CD14-positive monocyte (primary cell): ENCODE measurements around the gene CACNA1C. TPM values are rescaled to one million over a fixed set of nuclear protein-coding genes. Genes with fewer than 3 reads are reported as not detected.

Experiments used
- DNase-seq, 3 donors: peaks; one replicate each; pipeline ENCODE4 v3.0.0-alpha.2; 2011 to 2022
- H2AFZ ChIP-seq: 2 replicates; pipeline ENCODE4 v1.6.0; 2012; ENCODE audit warnings: mild to moderate bottlenecking, low read depth, low read length, inconsistent platforms; ENCODE audit not compliant: insufficient read depth, poor library complexity, severe bottlenecking
- H3K27ac ChIP-seq, 2 donors: 1 replicate in 1 of 2; 2 replicates in 1 of 2; pipeline ENCODE4 v1.5.1; 2012 to 2013; ENCODE audit warnings: low read length in 2 of 2, control low read depth in 1 of 2, inconsistent platforms in 1 of 2, low read depth in 1 of 2, mild to moderate bottlenecking in 1 of 2
- H3K27me3 ChIP-seq, 2 donors: one replicate each; pipeline versions ENCODE4 v1.6.0 to v1.6.1; 2011 to 2013; ENCODE audit warnings: low read length in 2 of 2; ENCODE audit not compliant: control insufficient read depth in 2 of 2, insufficient read depth in 2 of 2
- H3K36me3 ChIP-seq, 2 donors: replicated peaks in 1 of 2; 1 replicate in 1 of 2; 2 replicates in 1 of 2; pipeline versions ENCODE4 v1.5.1 to v1.6.1; 2012 to 2013; ENCODE audit warnings: low read length in 2 of 2, control low read depth in 1 of 2, inconsistent platforms in 1 of 2, mild to moderate bottlenecking in 1 of 2; ENCODE audit not compliant: insufficient read depth in 2 of 2, control insufficient read depth in 1 of 2
- H3K4me1 ChIP-seq, 2 donors: 1 replicate in 1 of 2; 2 replicates in 1 of 2; pipeline versions ENCODE4 v1.5.1 to v1.6.1; 2012 to 2013; ENCODE audit warnings: low read length in 2 of 2, control low read depth in 1 of 2, inconsistent platforms in 1 of 2, mild to moderate bottlenecking in 1 of 2, moderate library complexity in 1 of 2; ENCODE audit not compliant: insufficient read depth in 2 of 2, control insufficient read depth in 1 of 2
- H3K4me2 ChIP-seq: replicated peaks from 2 replicates; pipeline ENCODE3; 2012; ENCODE audit warnings: low read length, moderate library complexity, mild to moderate bottlenecking; ENCODE audit not compliant: poor library complexity, severe bottlenecking; ENCODE audit errors: extremely low read depth
- H3K4me3 ChIP-seq, 3 experiments: fragments of 200-600 bp in 1 of 3; sonication (generic) in 1 of 3; replicated peaks in 1 of 3; 1 replicate in 2 of 3; 2 replicates in 1 of 3; pipeline ENCODE4 v1.5.1; 2011 to 2013; ENCODE audit warnings: low read length in 3 of 3, mild to moderate bottlenecking in 3 of 3, control low read depth in 2 of 3, low read depth in 2 of 3, inconsistent platforms in 1 of 3, moderate library complexity in 1 of 3
- H3K79me2 ChIP-seq: 2 replicates; pipeline ENCODE4 v1.6.0; 2012; ENCODE audit warnings: mild to moderate bottlenecking, control low read depth, inconsistent platforms, low read length, moderate library complexity; ENCODE audit not compliant: insufficient read depth
- H3K9ac ChIP-seq: 2 replicates; pipeline ENCODE4 v1.6.0; 2017; ENCODE audit warnings: low read length, mild to moderate bottlenecking; ENCODE audit not compliant: insufficient read depth, poor library complexity, severe bottlenecking
- H3K9me3 ChIP-seq, 2 donors: replicated peaks in 1 of 2; 1 replicate in 1 of 2; 2 replicates in 1 of 2; pipeline versions ENCODE4 v1.5.1 to v1.6.1; 2012 to 2013; ENCODE audit warnings: low read length in 2 of 2, control low read depth in 1 of 2; ENCODE audit not compliant: control insufficient read depth in 1 of 2, insufficient read depth in 1 of 2
- H4K20me1 ChIP-seq: 2 replicates; pipeline ENCODE4 v1.6.0; 2012; ENCODE audit warnings: mild to moderate bottlenecking, low read length, control low read depth, moderate library complexity; ENCODE audit not compliant: insufficient read depth
- H3K27ac Mint-ChIP-seq, 7 donors: one replicate each; pipeline ENCODE4 v1.8.0; 2020; ENCODE audit warnings: mild to moderate bottlenecking in 7 of 7, mixed read lengths in 7 of 7, moderate library complexity in 6 of 7, inconsistent platforms in 2 of 7
- H3K27me3 Mint-ChIP-seq, 3 donors: one replicate each; pipeline ENCODE4 v1.8.0; 2021 to 2022; ENCODE audit warnings: low read depth in 3 of 3, mild to moderate bottlenecking in 3 of 3, mixed read lengths in 3 of 3, moderate library complexity in 3 of 3, inconsistent platforms in 1 of 3
- H3K36me3 Mint-ChIP-seq, 2 donors: one replicate each; pipeline ENCODE4 v1.8.0; 2020; ENCODE audit warnings: mixed read lengths in 2 of 2, inconsistent platforms in 1 of 2, mild to moderate bottlenecking in 1 of 2
- H3K4me1 Mint-ChIP-seq: one replicate; pipeline ENCODE4 v1.8.0; 2020; ENCODE audit warnings: mild to moderate bottlenecking, mixed read lengths
- H3K4me3 Mint-ChIP-seq, 2 donors: one replicate each; pipeline ENCODE4 v1.8.0; 2020; ENCODE audit warnings: mild to moderate bottlenecking in 2 of 2, mixed read lengths in 2 of 2, moderate library complexity in 1 of 2
- H3K9me3 Mint-ChIP-seq, 7 donors: one replicate each; pipeline ENCODE4 v1.8.0; 2020 to 2022; ENCODE audit warnings: mixed read lengths in 7 of 7, mild to moderate bottlenecking in 6 of 7, moderate library complexity in 6 of 7, inconsistent platforms in 2 of 7
- CTCF ChIP-seq: fragments of 200-600 bp; IDR thresholded peaks from one replicate; pipeline ENCODE4 v1.8.0; 2022; ENCODE audit warnings: antibody characterized with exemption, mild to moderate bottlenecking
- WGBS: methylation state at CpG from one replicate; pipeline ENCODE4 v1.1.5; 2013; ENCODE audit warnings: missing lambda C conversion rate; ENCODE audit not compliant: insufficient coverage; 5-methylcytosine and 5-hydroxymethylcytosine counted together
- intact Hi-C, 2 donors: fragments of 100-400 bp; cut with micrococcal nuclease; formaldehyde crosslinking; loops; one replicate each; pipeline versions ENCODE4 v1.15.0 to v1.15.1; 2023
- polyA plus RNA-seq, 3 donors: library from polyadenylated mRNA; depleted of rRNA in 1 of 3; unstranded in 2 of 3; stranded (reverse) in 1 of 3; fragments of 300-500 nt in 2 of 3; fragments of >200 nt in 1 of 3; fragmentation: Illumina TruSeq in 2 of 3; gene quantifications; 1 replicate in 2 of 3; 2 replicates in 1 of 3; pipeline ENCODE4 v1.2.3, GENCODE V29; 2012 to 2021

CACNA1C gene
- polyA plus RNA-seq, 3 donors = not detected

GRCh38 chr12:2286461-2287131, 233.8 kb downstream of the CACNA1C start:
- Histone ChIP-seq H4K20me1 (no peaks in the 10 kb centered on the region), H3K36me3 (no peaks in the 10 kb centered on the region), H2AFZ (no peak overlapping the region), H3K9me3 (no peaks in the 10 kb centered on the region), H3K9ac (no peak overlapping the region), H3K79me2 (no peaks in the 10 kb centered on the region), H3K27ac (no peak overlapping the region), H3K4me2 (no peak overlapping the region), H3K4me3 (no peak overlapping the region), H3K27me3 (no peaks in the 10 kb centered on the region), H3K4me1 (peaks cover 77 to 83% of the 10 kb centered on the region in 2 donors)
- Mint-ChIP-seq H3K4me3 (no peak overlapping the region), H3K36me3 (no peaks in the 10 kb centered on the region), H3K9me3 (peaks cover 0 to 5% (median 0%) of the 10 kb centered on the region in 7 donors), H3K4me1 (peaks cover 85% of the 10 kb centered on the region), H3K27ac (peak overlapping the region in 3 of 7 donors; percentile 9 to 68 (median 30)), H3K27me3 (peaks cover 0 to 1% (median 1%) of the 10 kb centered on the region in 3 donors)
- DNase-seq = no peak
- WGBS = 96% methylated on average over 4 of the region's 9 CpGs
- TF ChIP-seq CTCF = no peak
- intact Hi-C loops = loop anchor here (5.0 kb wide), 2 partner anchors 36 to 71 kb away; no protein-coding TSS in a partner anchor

- Mint-ChIP-seq H3K27me3 (peaks cover 0 to 1% (median 1%) of the 10 kb centered on the region in 3 donors), H3K4me3 (no peak overlapping the region), H3K4me1 (peaks cover 86% of the 10 kb centered on the region), H3K36me3 (no peaks in the 10 kb centered on the region), H3K27ac (peak overlapping the region in 6 of 7 donors; percentile 8 to 87 (median 50)), H3K9me3 (peaks cover 0 to 4% (median 0%) of the 10 kb centered on the region in 7 donors)
- H3K36me3 ChIP-seq = no peaks in the 10 kb centered on the region
- peak overlapping the region in 1 of 2 donors; percentile 74 for H3K27ac ChIP-seq
- H3K4me2 ChIP-seq = no peak overlapping the region
- no peaks in the 10 kb centered on the region for H3K79me2 ChIP-seq
- H3K4me1 ChIP-seq = peaks cover 77 to 85% of the 10 kb centered on the region in 2 donors
- no peaks in the 10 kb centered on the region for H3K27me3 ChIP-seq
- H4K20me1 ChIP-seq = no peaks in the 10 kb centered on the region
- 91% methylated on average over 11 of the region's 12 CpGs for WGBS
- TF ChIP-seq CTCF = no peak
- no peak overlapping the region for H3K4me3 ChIP-seq
- intact Hi-C loops = loop anchor here (5.0 kb wide), 2 partner anchors 35 to 70 kb away; no protein-coding TSS in a partner anchor
- H3K9me3 ChIP-seq = no peaks in the 10 kb centered on the region
- H2AFZ ChIP-seq = no peak overlapping the region
- DNase-seq = no peak
- no peak overlapping the region for H3K9ac ChIP-seq
Measured at GRCh38 chr12:2287151-2287550, 234.4 kb downstream of the CACNA1C start.
